Endothelial cell of umbilical vein (primary cell): Measurements from ENCODE around the gene LIN28A. TPM values are rescaled to one million over a fixed set of nuclear protein-coding genes. Genes with fewer than 3 reads are reported as not detected.

Experiments
- BruUV-seq: library from RNA; stranded (reverse); fragments of 400-500 nt; replicated peaks from 2 replicates; lab custom pipeline; 2021; lab: Mats Ljungman, UMichigan
- CTCF ChIA-PET: fragments of 300-600, 350-600 bp; sonication (Branson Sonifier 250); formaldehyde crosslinking; loops from one replicate; lab custom pipeline; 2021; ENCODE audit warnings: antibody characterized with exemption, inconsistent platforms; lab: Charles Lee
- POLR2A ChIA-PET: fragments of 300-600, 350-600 bp; sonication (Branson Sonifier 250); formaldehyde crosslinking; loops from one replicate; lab custom pipeline; 2021; ENCODE audit warnings: antibody characterized with exemption, inconsistent platforms; lab: Charles Lee
- DNase-seq: peaks from one replicate; pipeline ENCODE4 v3.0.0-alpha.2; 2011; ENCODE audit warnings: low read depth, low spot score
- FAIRE-seq: peaks from 2 replicates; lab custom pipeline; 2011; peaks lifted over from hg19 to GRCh38; lab: Jason Lieb, UNC
- H2AFZ ChIP-seq: 2 replicates; pipeline ENCODE4 v1.6.0; 2012; ENCODE audit warnings: low read depth, low read length, control low read depth, inconsistent platforms
- H3K27ac ChIP-seq: 2 replicates; pipeline ENCODE4 v1.5.1; 2011; ENCODE audit warnings: low read depth, mild to moderate bottlenecking, control low read depth, low read length, moderate library complexity; ENCODE audit not compliant: insufficient read depth
- H3K27me3 ChIP-seq, 2 experiments: 2 replicates each; pipeline versions ENCODE4 v1.6.0 to v1.6.1; 2011; ENCODE audit warnings: low read length in 2 of 2, mixed read lengths in 1 of 2; ENCODE audit not compliant: control insufficient read depth in 2 of 2, insufficient read depth in 2 of 2
- H3K36me3 ChIP-seq, 2 experiments: 2 replicates in 1 of 2; 3 replicates in 1 of 2; pipeline ENCODE4 v1.5.1; 2011; ENCODE audit warnings: low read length in 2 of 2, mild to moderate bottlenecking in 1 of 2, moderate library complexity in 1 of 2; ENCODE audit not compliant: control insufficient read depth in 2 of 2, insufficient read depth in 2 of 2; ENCODE audit errors: extremely low read depth in 1 of 2
- H3K4me1 ChIP-seq: 3 replicates; pipeline ENCODE4 v1.5.1; 2011; ENCODE audit warnings: mild to moderate bottlenecking, low read length; ENCODE audit not compliant: control insufficient read depth, insufficient read depth; ENCODE audit errors: extremely low read depth
- H3K4me2 ChIP-seq: 2 replicates; pipeline ENCODE4 v1.6.1; 2011; ENCODE audit warnings: low read length, control low read depth, mixed read lengths; ENCODE audit not compliant: insufficient read depth
- H3K4me3 ChIP-seq, 3 experiments: fragments of 200-600 bp in 1 of 3; sonication (generic), shearing (Covaris generic) in 1 of 3; replicated peaks in 1 of 3; 2 replicates each; pipeline ENCODE4 v1.5.1; 2011 to 2016; ENCODE audit warnings: control low read depth in 3 of 3, low read length in 3 of 3, mild to moderate bottlenecking in 2 of 3, inconsistent platforms in 1 of 3, low read depth in 1 of 3, moderate library complexity in 1 of 3; ENCODE audit not compliant: insufficient read depth in 1 of 3
- H3K79me2 ChIP-seq: 2 replicates; pipeline ENCODE4 v1.6.0; 2012; ENCODE audit warnings: low read length, inconsistent platforms; ENCODE audit not compliant: control insufficient read depth, insufficient read depth
- H3K9ac ChIP-seq: replicated peaks from 2 replicates; pipeline ENCODE3; 2011; ENCODE audit warnings: low read length, control low read depth; ENCODE audit not compliant: insufficient read depth; ENCODE audit errors: extremely low read depth
- H3K9me1 ChIP-seq: replicated peaks from 3 replicates; pipeline ENCODE4 v1.6.0; 2011; ENCODE audit warnings: mild to moderate bottlenecking, low read length; ENCODE audit not compliant: control insufficient read depth, insufficient read depth; ENCODE audit errors: extremely low read depth
- H3K9me3 ChIP-seq: replicated peaks from 2 replicates; pipeline ENCODE4 v1.5.1; 2012; ENCODE audit warnings: low read length, inconsistent platforms; ENCODE audit not compliant: control insufficient read depth, insufficient read depth
- H4K20me1 ChIP-seq: replicated peaks from 2 replicates; pipeline ENCODE3; 2011; ENCODE audit warnings: mild to moderate bottlenecking, low read length; ENCODE audit not compliant: control insufficient read depth, insufficient read depth; ENCODE audit errors: extremely low read depth
- CTCF ChIP-seq, 2 donors: IDR thresholded peaks; 1 replicate in 1 of 2; 2 replicates in 1 of 2; pipeline ENCODE4 v1.5.1; 2011; ENCODE audit warnings: low read length in 2 of 2, mild to moderate bottlenecking in 2 of 2, moderate library complexity in 2 of 2, control low read depth in 1 of 2, inconsistent platforms in 1 of 2, low read depth in 1 of 2; ENCODE audit not compliant: insufficient read depth in 1 of 2; ENCODE audit errors: extremely low read depth in 1 of 2
- EZH2 ChIP-seq: IDR thresholded peaks from 2 replicates; pipeline ENCODE4 v1.6.1; 2012; ENCODE audit warnings: borderline replicate concordance, low read depth, mild to moderate bottlenecking, moderate library complexity, low read length, inconsistent platforms; ENCODE audit not compliant: severe bottlenecking
- FOS ChIP-seq: IDR thresholded peaks from 2 replicates; pipeline ENCODE4 v1.6.1; 2011; ENCODE audit warnings: mild to moderate bottlenecking, low read length, moderate library complexity, borderline replicate concordance; ENCODE audit not compliant: insufficient read depth
- GATA2 ChIP-seq: IDR thresholded peaks from 2 replicates; pipeline ENCODE4 v1.7.0; 2011; ENCODE audit warnings: low read depth, mild to moderate bottlenecking, moderate library complexity, mixed read lengths, low read length; ENCODE audit not compliant: insufficient read length, insufficient read depth
- JUN ChIP-seq: IDR thresholded peaks from 2 replicates; pipeline ENCODE4 v1.6.1; 2011; ENCODE audit warnings: borderline replicate concordance, low read depth; ENCODE audit not compliant: insufficient read length, insufficient read depth
- MAX ChIP-seq: IDR thresholded peaks from 2 replicates; pipeline ENCODE4 v1.6.1; 2011; ENCODE audit not compliant: insufficient read depth, insufficient read length
- MYC ChIP-seq: IDR thresholded peaks from one replicate; pipeline ENCODE4 v1.6.1; 2011; ENCODE audit warnings: mild to moderate bottlenecking, low read depth, low read length
- POLR2A ChIP-seq: IDR thresholded peaks from 2 replicates; pipeline ENCODE4 v1.6.1; 2012; ENCODE audit warnings: low read depth, mild to moderate bottlenecking, control low read depth, low read length
- POLR2AphosphoS5 ChIP-seq: IDR thresholded peaks from 2 replicates; pipeline ENCODE4 v1.6.1; 2012; ENCODE audit warnings: low read depth, mild to moderate bottlenecking, control low read depth, low read length, moderate library complexity; ENCODE audit not compliant: insufficient read depth
- dilution Hi-C: fragments of 300-500 bp; cut with MboI; formaldehyde crosslinking; loops from one replicate; pipeline ENCODE4 v1.15.0; 2019; ENCODE audit warnings: low sequenced_read_pairs; ENCODE audit not compliant: extremely low pct_ligation_motif_present
- intact Hi-C: fragments of 100-400 bp; cut with micrococcal nuclease; formaldehyde crosslinking; loops from one replicate; pipeline ENCODE4 v1.10.0; 2022
- polyA plus RNA-seq, 4 experiments: library from polyadenylated mRNA; depleted of rRNA in 3 of 4; stranded (reverse) in 3 of 4; unstranded in 1 of 4; fragments of >200 nt; gene quantifications; 2 replicates each; pipeline versions ENCODE4 v1.2.1 to v1.2.3, GENCODE V29; 2011 to 2012; ENCODE audit warnings: missing spikeins in 1 of 4
- total RNA-seq: library from RNA; stranded (reverse); gene quantifications from 2 replicates; pipeline ENCODE4 v1.2.3, GENCODE V29; 2021

LIN28A gene
- total and polyA plus RNA-seq, 2 donors (not counting 3 experiments of a cell fraction or from before 2014, with no cell fraction given): 0.11 TPM; not detected in 1

GRCh38 chr1:26459573-26460031 lies 49.0 kb downstream of the LIN28A start:
- Histone ChIP-seq H3K79me2 (no peaks in the 10 kb centered on the region), H3K4me2 (no peak overlapping the region), H3K4me3 (no peak overlapping the region), H3K36me3 (peaks cover 15 to 21% of the 10 kb centered on the region in 2 experiments), H3K27me3 (no peaks in the 10 kb centered on the region), H4K20me1 (no peaks in the 10 kb centered on the region), H3K9me3 (no peaks in the 10 kb centered on the region), H3K9me1 (no peaks in the 10 kb centered on the region), H2AFZ (no peak overlapping the region), H3K4me1 (no peaks in the 10 kb centered on the region), H3K27ac (no peak overlapping the region), H3K9ac (no peak overlapping the region)
- BruUV-seq: no TSS peak
- ChIA-PET CTCF (interaction anchor here (0.9 to 1.9 kb wide), 2 partner anchors 11 to 42 kb away, joined by 3 to 4 read pairs; no protein-coding TSS in a partner anchor), POLR2A (no interaction called here)
- TF ChIP-seq JUN (no peak), EZH2 (no peak), MYC (no peak), FOS (no peak), MAX (no peak), GATA2 (no peak), POLR2AphosphoS5 (no peak), POLR2A (no peak)
- intact Hi-C loops: no loop called here
- FAIRE-seq (no peak), DNase-seq (no peak)
- dilution Hi-C loops: no loop called here

GRCh38 chr1:26468911-26469310 lies 58.3 kb downstream of the LIN28A start:
- no peak overlapping the region for H3K4me2 ChIP-seq
- peaks cover 1% of the 10 kb centered on the region for H4K20me1 ChIP-seq
- no peaks in the 10 kb centered on the region for H3K27me3 ChIP-seq
- H3K9ac ChIP-seq: no peak overlapping the region
- POLR2A ChIA-PET: no interaction called here
- BruUV-seq: no TSS peak
- peaks cover 18 to 34% of the 10 kb centered on the region in 2 experiments for H3K36me3 ChIP-seq
- H3K4me3 ChIP-seq: no peak overlapping the region
- DNase-seq: no peak
- H3K27ac ChIP-seq: no peak overlapping the region
- no peak overlapping the region for H2AFZ ChIP-seq
- CTCF ChIA-PET: no interaction called here
- TF ChIP-seq POLR2AphosphoS5 (no peak), MAX (no peak), CTCF (IDR thresholded peaks at IDR 0.05; ENCODE audit: extremely low read depth in 1 of 2, insufficient read depth in 1 of 2, low read depth in 1 of 2, low read length in 2 of 2) (no peak), POLR2A (no peak), EZH2 (no peak), GATA2 (no peak), JUN (no peak), FOS (no peak)
- H3K9me1 ChIP-seq: no peaks in the 10 kb centered on the region
- no peak for FAIRE-seq
- dilution Hi-C loops: no loop called here
- H3K9me3 ChIP-seq: no peaks in the 10 kb centered on the region
- intact Hi-C loops: no loop called here
- peaks cover 9% of the 10 kb centered on the region for H3K79me2 ChIP-seq
- H3K4me1 ChIP-seq: peaks cover 6% of the 10 kb centered on the region
